ENCODE data around the gene KDM6A. TPM values are rescaled to one million over a fixed set of nuclear protein-coding genes. Genes with fewer than 3 reads are reported as not detected.

The KDM6A gene
- total RNA-seq, 4 donors from 2014 or later = 42.5 to 163 (median 91.8) TPM

DNA sequence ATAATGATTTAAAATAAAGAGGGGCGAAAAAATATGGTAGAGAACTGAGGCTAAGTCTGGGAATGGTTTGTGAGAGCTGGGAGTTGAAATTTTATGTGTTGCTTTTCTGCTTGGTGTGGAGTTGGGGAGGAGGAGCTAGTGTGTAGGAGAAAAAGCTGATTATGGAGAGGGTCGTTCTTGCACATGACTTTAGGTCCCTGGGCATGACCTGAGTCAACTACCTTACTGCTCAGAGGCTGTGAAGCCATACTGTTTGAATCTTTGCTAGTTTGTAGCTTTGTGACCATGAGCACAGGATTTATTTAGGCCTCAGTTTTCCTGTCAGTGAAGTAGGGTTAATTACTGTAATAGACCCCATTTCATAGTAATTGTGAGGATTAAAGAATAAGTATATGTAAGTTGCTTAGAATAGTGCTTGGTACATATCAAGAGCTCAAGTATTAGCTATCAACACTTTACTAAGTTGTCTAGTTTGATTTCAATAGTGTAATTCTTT, 78.6 kb downstream of the KDM6A start:
- Histone ChIP-seq H3K9me3 (no peaks in the 10 kb centered on the region), H3K36me3 (no peaks in the 10 kb centered on the region), H3K4me1 (peaks cover 9 to 16% (median 11%) of the 10 kb centered on the region in 4 donors), H3K27ac (no peak overlapping the region), H3K4me3 (no peak overlapping the region), H3K27me3 (no peaks in the 10 kb centered on the region)
- DNase-seq = no peak
- intact Hi-C loops (cut with DNase I; ENCODE audit: low total_unique reads) = no loop called here
- in situ Hi-C loops (cut with MboI; ENCODE audit: low pct_ligation_motif_present in 1 of 4, low pct_unique_long_range_greater_than_20kb in 1 of 4, low sequenced_read_pairs in 3 of 4) = no loop called here
- TF ChIP-seq EP300 (IDR thresholded peaks at IDR 0.05; ENCODE audit: low read depth) (no peak), POLR2A (IDR thresholded peaks at IDR 0.05) (no peak), POLR2AphosphoS5 (IDR thresholded peaks at IDR 0.05) (no peak)
- TF ChIP-seq, protein P1, sequence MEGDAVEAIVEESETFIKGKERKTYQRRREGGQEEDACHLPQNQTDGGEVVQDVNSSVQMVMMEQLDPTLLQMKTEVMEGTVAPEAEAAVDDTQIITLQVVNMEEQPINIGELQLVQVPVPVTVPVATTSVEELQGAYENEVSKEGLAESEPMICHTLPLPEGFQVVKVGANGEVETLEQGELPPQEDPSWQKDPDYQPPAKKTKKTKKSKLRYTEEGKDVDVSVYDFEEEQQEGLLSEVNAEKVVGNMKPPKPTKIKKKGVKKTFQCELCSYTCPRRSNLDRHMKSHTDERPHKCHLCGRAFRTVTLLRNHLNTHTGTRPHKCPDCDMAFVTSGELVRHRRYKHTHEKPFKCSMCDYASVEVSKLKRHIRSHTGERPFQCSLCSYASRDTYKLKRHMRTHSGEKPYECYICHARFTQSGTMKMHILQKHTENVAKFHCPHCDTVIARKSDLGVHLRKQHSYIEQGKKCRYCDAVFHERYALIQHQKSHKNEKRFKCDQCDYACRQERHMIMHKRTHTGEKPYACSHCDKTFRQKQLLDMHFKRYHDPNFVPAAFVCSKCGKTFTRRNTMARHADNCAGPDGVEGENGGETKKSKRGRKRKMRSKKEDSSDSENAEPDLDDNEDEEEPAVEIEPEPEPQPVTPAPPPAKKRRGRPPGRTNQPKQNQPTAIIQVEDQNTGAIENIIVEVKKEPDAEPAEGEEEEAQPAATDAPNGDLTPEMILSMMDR (IDR thresholded peaks at IDR 0.05) = no peak
- 66 to 100% methylated on average over 1 to 2 of the region's 2 CpGs for WGBS, 2 donors (ENCODE audit: low coverage in 1 of 2)

DNA sequence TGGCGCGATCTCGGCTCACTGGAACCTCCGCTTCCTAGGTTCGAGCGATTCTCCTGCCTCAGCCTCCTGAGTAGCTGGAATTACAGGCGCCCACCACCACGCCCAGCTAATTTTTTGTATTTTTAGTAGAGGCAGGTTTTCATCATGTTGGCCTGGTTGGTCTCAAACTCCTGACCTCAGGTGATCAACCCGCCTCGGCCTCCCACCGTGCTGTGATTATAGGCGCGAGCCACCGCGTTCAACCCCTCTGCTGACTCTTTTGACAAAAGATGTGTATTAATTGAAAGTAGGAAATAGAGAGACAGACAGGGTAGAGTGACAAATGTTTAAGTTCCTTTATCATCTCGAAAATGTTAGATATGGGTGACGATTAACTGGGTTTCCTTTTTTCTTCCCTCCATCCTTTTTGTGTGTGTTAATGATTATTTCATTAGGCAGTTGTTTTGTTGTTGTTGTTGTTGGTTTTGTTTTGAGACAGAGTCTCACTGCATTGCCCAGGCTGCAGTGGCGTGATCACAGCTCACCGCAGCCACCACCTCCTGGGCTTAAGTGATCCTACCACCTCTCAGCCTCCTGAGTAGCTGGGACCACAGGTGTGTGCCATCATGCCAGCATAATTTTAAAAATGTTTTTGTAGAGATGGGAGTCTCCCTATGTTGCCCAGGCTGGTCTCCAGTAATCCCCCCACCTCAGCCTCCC, 79.5 kb downstream of the KDM6A start:
- 98% methylated on average over 19 of the region's 19 CpGs; no CpG with 5 or more reads in 1 of the 2 donors for WGBS, 2 donors (ENCODE audit: low coverage in 1 of 2)
- H3K27me3 ChIP-seq = no peaks in the 10 kb centered on the region
- DNase-seq = no peak
- intact Hi-C loops (cut with DNase I; ENCODE audit: low total_unique reads) = no loop called here
- in situ Hi-C loops (cut with MboI; ENCODE audit: low pct_ligation_motif_present in 1 of 4, low pct_unique_long_range_greater_than_20kb in 1 of 4, low sequenced_read_pairs in 3 of 4) = no loop called here
- no peak overlapping the region for H3K27ac ChIP-seq
- H3K36me3 ChIP-seq = no peaks in the 10 kb centered on the region
- TF ChIP-seq, protein P1 (IDR thresholded peaks at IDR 0.05) = no peak
- TF ChIP-seq POLR2A (IDR thresholded peaks at IDR 0.05) (no peak), EP300 (IDR thresholded peaks at IDR 0.05; ENCODE audit: low read depth) (no peak), POLR2AphosphoS5 (IDR thresholded peaks at IDR 0.05) (no peak)
- no peaks in the 10 kb centered on the region for H3K9me3 ChIP-seq
- H3K4me3 ChIP-seq = no peak overlapping the region
- peaks cover 9 to 16% (median 11%) of the 10 kb centered on the region in 4 donors for H3K4me1 ChIP-seq

DNA sequence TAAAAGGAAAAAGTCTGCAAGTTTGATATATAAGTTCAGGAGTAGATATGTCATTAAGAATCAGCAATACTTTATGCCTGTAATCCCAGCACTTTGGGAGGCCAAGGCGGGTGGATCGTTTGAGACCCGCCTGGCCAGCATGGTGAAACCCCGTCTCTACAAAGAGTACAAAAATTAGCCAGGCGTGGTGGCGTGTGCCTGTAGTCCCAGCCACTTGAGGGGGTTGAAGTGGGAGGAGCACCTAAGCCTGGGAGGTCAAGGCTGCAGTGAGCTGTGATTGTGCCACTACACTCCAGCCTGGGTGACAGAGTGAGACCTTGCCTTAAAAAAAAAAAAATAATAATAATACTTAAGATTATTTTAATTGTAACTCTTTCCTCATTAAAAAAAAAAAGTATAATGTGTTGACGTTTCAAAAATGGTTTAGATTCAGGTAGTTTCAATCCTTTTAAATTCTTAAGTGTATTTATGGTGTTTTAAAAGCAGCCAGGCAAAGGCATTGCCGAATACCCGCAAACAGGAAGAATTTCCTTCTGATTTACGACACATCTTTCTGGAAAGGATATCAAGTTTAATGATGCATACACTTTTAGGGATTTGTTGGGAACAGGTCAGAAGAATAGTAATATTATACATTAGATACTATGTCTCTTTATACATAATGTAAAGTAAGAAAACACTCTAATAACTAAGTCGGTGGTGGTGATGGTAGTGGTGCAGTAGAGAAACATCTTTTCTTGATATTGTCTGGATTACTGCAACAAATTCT, 80.9 kb downstream of the KDM6A start:
- TF ChIP-seq EP300 (IDR thresholded peaks at IDR 0.05; ENCODE audit: low read depth) (no peak), POLR2AphosphoS5 (IDR thresholded peaks at IDR 0.05) (no peak), POLR2A (IDR thresholded peaks at IDR 0.05) (no peak)
- TF ChIP-seq, protein P1 (IDR thresholded peaks at IDR 0.05) = no peak
- Histone ChIP-seq H3K4me3 (no peak overlapping the region), H3K9me3 (no peaks in the 10 kb centered on the region), H3K4me1 (peaks cover 9 to 16% (median 11%) of the 10 kb centered on the region in 4 donors), H3K27me3 (no peaks in the 10 kb centered on the region), H3K36me3 (no peaks in the 10 kb centered on the region), H3K27ac (no peak overlapping the region)
- in situ Hi-C loops (cut with MboI; ENCODE audit: low pct_ligation_motif_present in 1 of 4, low pct_unique_long_range_greater_than_20kb in 1 of 4, low sequenced_read_pairs in 3 of 4) = no loop called here
- 68 to 77% methylated on average over 5 to 11 of the region's 11 CpGs for WGBS, 2 donors (ENCODE audit: low coverage in 1 of 2)
- no peak for DNase-seq
- intact Hi-C loops (cut with DNase I; ENCODE audit: low total_unique reads) = no loop called here

DNA sequence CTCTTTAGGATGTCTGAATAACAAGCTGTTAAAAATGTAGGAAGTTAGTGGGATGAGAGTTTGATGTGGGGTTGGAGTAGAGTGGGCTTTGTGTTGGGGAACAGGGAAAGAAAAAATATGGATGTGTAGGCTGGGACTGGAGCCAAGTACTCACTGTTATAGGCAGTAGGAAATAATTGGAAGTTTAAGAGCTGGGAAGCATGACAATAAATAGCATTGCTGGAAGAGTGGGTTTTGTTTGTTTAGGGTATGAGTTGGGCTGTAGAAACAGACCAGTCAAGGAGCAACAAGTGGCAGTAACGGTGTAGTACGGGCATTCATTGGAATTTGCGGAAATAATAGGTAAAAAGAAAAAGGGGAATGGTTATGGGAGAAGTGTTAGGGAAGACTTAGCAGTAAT, 81.6 kb downstream of the KDM6A start:
- TF ChIP-seq, protein P1 (IDR thresholded peaks at IDR 0.05) = no peak
- TF ChIP-seq POLR2AphosphoS5 (IDR thresholded peaks at IDR 0.05) (no peak), POLR2A (IDR thresholded peaks at IDR 0.05) (no peak), EP300 (IDR thresholded peaks at IDR 0.05; ENCODE audit: low read depth) (no peak)
- peaks cover 9 to 16% (median 11%) of the 10 kb centered on the region in 4 donors for H3K4me1 ChIP-seq
- no peak for DNase-seq
- H3K27me3 ChIP-seq = no peaks in the 10 kb centered on the region
- H3K4me3 ChIP-seq = no peak overlapping the region
- H3K9me3 ChIP-seq = no peaks in the 10 kb centered on the region
- intact Hi-C loops (cut with DNase I; ENCODE audit: low total_unique reads) (no loop called here), in situ Hi-C loops (cut with MboI; ENCODE audit: low pct_ligation_motif_present in 1 of 4, low pct_unique_long_range_greater_than_20kb in 1 of 4, low sequenced_read_pairs in 3 of 4) (no loop called here)
- no peak overlapping the region for H3K27ac ChIP-seq
- H3K36me3 ChIP-seq = no peaks in the 10 kb centered on the region
- 54 to 76% methylated on average over 3 of the region's 3 CpGs for WGBS, 2 donors (ENCODE audit: low coverage in 1 of 2)

All from transverse colon (tissue), 4 donors.